HG02884 (cell line): ENCODE data around the gene LRRC8B.

Experiments used
- ATAC-seq: cut with Tn5 transposase; IDR thresholded peaks from one replicate; pipeline ENCODE4 v1.9.1; 2021; ENCODE audit warnings: mild to moderate bottlenecking, moderate library complexity; ENCODE audit not compliant: unreplicated experiment

LRRC8B gene

GRCh38 chr1:89605692-89606091, 81.1 kb downstream of the LRRC8B start:
- no peak for ATAC-seq

DNA sequence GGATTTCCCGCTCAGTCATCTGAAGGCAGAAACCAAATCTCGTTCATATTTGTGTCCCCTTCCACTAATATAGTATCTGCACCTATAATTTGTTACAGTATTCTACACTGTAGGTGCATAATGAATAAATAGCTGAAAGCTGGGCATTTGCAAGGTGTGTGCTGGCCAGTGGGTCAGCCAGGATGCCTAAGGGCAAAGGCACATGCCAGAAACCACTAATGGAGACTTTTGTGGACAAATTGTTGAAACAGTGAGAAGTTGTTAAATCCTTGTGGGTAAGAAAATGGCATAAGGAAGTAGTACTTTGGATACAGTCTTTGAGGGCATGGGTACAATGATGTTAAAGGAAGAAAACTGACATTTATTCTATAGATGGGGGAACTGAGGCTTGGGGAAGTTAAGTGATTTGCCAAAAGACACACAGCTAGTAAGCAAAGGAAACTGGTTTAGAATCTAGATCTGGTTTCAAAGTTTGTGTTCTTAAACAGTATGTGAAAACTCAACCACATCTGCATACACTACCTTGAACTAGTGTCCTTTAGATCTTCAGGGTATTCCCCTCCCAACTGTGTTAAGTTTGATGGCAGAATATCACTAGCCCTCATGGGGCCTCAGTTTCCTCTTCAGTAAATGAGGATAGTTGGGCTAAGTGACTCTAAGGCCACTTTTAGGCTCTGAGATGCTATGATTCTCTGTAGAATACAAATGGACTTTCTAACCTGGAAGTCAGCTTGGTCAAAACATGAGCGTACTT, 81.8 kb downstream of the LRRC8B start:
- ATAC-seq, result no peak

GRCh38 chr1:89607156-89607555, 82.5 kb downstream of the LRRC8B start:
- ATAC-seq, result no peak

DNA sequence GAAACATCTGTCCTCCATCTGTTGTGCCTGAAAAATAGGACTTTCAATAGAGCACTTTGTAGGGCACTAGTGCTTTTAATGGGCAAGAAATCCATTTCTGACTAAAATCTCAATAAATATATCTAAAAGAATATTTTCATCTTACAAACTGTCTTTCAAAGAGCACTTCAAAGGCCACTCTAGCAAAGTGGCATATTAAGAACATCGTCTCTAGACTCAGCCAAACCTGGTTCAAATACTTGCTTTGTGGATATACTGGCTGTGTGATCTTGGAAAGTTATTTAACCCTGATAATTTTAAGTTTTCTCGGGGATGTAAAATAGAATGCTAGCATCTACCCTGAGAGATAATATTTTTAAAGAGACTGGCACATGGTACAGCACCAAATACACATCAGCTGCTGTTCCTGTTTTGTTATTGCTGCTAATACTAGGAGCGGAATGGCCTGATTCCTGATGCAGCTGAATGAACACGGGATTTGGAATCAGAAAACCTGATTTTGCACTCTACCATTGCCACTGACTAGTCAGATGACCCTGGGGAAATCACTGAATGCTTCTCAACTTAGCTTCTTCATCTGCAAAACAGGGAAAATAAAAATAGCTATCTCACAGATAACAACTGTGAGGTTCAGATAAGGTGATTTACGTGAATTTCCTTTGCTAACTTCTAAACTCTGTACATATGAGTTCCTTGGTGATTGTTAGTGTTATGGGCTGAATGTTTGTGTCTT, 83.1 kb downstream of the LRRC8B start:
- no peak for ATAC-seq

DNA sequence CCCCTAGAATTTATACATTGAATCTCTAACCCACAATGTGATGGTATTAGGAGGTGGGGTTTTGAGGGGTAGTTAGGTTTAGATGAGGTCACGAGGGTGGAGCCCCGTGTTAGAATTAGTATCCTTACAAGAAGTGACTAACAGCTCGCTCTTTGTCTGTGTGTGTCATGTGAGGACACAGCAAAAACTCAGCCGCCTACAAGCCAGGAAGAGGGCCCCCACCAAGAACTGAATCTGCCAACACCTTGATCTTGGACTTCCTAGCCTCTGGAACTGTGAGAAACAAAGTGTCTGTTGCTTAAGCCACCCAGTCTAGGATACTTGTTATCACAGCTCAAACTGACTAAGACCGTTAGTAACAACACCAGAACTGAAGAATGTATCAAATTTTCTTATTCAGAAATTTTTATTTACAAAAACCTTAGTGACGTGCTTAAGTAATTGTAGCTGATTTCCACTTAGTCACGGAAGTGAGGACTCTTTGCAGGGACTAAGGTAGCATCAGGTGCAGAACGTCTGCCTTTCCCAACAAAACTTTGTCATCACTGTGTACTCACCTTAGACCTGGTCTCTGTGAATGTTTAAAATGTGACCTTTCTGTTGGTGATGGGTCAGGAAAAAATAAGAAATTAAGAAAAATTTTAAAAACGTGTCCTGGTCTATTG, 83.8 kb downstream of the LRRC8B start:
- ATAC-seq, result no peak

- ATAC-seq, result no peak
Observed at GRCh38 chr1:89608984-89609725, 84.5 kb downstream of the LRRC8B start.

- ATAC-seq, result no peak
Observed at GRCh38 chr1:89609781-89610456, 85.3 kb downstream of the LRRC8B start.

DNA sequence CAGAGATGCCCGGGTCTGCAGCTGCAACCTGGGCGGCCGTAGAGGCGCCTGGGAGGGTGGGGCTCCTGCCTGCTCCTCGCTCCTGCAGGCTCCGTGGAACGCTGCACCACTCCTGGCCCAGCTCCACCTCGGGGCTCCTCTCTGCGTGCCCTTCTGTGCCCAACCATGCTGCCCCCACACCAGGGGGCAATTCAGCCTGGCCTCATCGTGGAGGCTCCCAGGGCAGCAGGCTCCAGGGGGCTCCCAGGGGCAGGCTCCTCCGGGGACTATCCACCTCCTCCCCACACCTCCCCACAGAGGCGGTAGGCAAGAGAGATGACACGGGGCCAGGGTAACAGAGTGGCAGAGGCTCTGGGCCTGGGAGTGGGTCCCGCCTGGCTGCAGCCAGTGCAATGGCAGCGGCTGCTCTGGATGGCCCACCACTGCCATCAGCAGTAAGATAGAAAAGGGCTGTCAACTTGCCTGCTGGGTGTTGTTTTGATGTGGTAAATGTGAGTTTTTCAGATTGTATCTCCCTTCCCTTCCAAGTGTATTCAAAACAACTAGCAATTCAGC, 85.9 kb downstream of the LRRC8B start:
- no peak for ATAC-seq

DNA sequence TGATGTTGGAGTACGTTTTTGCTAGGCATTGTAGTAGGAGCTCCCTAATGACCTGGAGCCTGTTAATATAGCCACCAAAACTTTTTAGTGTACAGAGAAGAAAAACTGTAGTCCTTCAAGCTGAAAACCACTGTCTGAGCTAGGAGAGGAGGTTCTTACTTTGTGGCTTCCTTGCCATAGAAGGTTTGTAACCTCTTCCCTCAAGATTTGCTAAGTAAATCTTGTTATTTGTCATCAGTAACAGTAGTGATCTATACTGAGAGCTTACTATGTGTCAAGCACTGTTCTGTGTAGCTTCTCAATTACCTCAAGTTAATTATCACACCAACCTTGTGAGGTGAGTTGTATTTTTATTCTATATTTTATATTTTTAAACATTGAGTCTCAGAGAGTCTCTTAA, 87.1 kb downstream of the LRRC8B start:
- ATAC-seq, result peak; percentile 93

DNA sequence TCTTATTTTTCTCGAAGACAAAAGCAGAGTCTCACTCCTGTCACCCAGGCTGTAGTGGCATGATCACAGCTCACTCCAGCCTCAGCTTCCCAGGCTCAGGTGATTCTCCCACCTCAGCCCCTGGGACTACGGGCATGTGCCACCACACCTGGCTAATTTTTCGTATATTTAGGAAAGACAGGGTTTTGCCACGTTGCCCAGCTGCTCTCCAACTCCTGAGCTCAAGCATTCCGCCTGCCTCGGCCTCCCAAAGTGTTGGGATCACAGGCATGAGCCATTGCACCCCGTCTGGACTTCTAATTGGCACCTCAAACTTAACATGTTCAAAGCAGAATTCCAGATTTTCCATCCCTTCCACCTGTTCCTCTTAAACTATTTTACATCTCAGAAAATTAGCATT, 89.3 kb downstream of the LRRC8B start:
- no peak for ATAC-seq

DNA sequence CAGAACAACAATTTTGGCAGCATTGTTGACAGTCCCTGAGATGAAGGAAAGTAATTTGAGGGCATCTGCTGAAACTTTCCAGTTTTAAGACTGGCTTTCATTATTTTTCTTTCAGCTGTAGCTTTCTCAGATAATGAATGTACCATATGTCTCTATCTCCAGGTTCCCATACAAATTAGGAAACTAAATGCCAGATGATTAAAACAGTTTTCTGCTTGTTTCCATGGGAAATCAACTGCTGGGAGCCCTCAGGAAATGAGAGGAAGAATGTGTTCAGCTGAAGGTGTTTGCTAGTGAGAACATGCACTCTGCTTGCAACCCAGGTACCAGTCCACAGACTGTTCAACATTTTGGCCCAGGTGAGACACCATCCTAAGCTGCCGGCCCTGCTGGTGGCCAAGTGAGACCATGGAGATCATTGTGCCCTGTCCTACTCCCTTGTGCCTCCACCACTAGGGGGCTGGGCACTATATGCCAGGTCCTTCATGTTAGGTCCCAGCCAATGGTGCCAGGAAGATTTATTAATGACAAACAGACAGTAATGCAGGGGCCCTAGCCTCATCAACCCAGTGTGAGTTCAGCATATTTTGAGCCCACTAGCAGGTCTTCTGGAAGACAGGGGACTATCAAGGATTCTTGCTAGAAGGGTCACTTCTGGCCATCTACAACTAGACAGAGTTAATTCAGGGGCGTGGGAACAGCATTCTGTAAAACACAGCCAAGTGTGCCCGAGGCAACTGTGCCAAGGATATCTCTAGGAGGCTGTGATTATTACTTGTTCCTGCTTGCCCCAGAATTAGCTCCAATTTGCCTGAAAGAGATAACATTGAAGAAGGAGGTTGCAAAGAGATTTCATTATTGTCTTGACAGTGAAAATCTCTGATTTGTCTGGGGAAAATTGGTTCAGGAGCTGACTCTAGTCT, 91.3 kb downstream of the LRRC8B start:
- no peak for ATAC-seq

- ATAC-seq, result no peak
Observed at GRCh38 chr1:89616844-89617627, 92.4 kb downstream of the LRRC8B start.

GRCh38 chr1:89620664-89621063, 96.0 kb downstream of the LRRC8B start:
- ATAC-seq, result no peak

- no peak for ATAC-seq
Observed at GRCh38 chr1:89622895-89623294, 98.3 kb downstream of the LRRC8B start.

- ATAC-seq, result no peak
Observed at GRCh38 chr1:89624314-89624713, 99.7 kb downstream of the LRRC8B start.

- ATAC-seq, result no peak
Observed at GRCh38 chr1:89624715-89625323, 100.2 kb downstream of the LRRC8B start.

DNA sequence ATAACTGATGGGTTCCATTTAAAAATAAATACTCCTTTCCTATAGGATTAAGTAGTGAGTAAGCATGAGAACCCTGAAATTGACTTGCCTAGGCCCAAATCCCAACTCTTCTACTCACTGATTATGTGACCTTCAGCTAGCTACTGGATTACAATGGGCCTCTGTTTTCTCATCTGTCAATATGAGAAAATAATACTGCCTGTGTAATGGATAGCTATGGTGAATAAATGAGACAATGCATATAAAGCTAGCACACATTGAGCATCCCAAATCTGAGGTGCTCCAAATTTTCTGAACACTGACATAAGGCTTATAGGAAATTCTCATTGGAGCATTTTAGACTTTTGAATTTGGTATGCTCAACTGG, 103.0 kb downstream of the LRRC8B start:
- no peak for ATAC-seq

GRCh38 chr1:89629146-89629545, 104.5 kb downstream of the LRRC8B start:
- ATAC-seq, result no peak
